ENCODE measurements around the gene NTPCR.

- no peak for TF ChIP-seq CTCF (IDR thresholded peaks at IDR 0.05)
- no peak for TF ChIP-seq POLR2A (IDR thresholded peaks at IDR 0.05)
These were observed 33.0 kb downstream of the NTPCR start for GRCh38 chr1:232983375-232983774.

Data from prostate gland (tissue), 2 donors.